Stimulated activated effector memory CD8-positive, alpha-beta T cell treated with anti-CD3 and anti-CD28 coated beads, Interleukin-12 subunit alpha, Interleukin-12 subunit beta, amount 100 ng/mL, for 72 hours (primary cell): ENCODE measurements around the gene FARP2.

Source experiments
- ATAC-seq: fragments of 150-1000 bp; cut with Tn5 transposase; 2 replicates; pipeline ENCODE4 v1.10.0; 2021
- DNase-seq, 2 donors: peaks; one replicate each; pipeline ENCODE4 v3.0.0; 2021 to 2022; ENCODE audit warnings: low spot score in 2 of 2
- H3K27ac Mint-ChIP-seq: one replicate; pipeline ENCODE4 v1.8.0; 2022; ENCODE audit warnings: mild to moderate bottlenecking, mixed read lengths
- H3K36me3 Mint-ChIP-seq: one replicate; pipeline ENCODE4 v1.8.0; 2022; ENCODE audit warnings: mild to moderate bottlenecking, mixed read lengths
- H3K4me1 Mint-ChIP-seq: one replicate; pipeline ENCODE4 v1.8.0; 2022; ENCODE audit warnings: mixed read lengths
- H3K4me3 Mint-ChIP-seq: one replicate; pipeline ENCODE4 v1.8.0; 2022; ENCODE audit warnings: mild to moderate bottlenecking, mixed read lengths
- H3K9me3 Mint-ChIP-seq: one replicate; pipeline ENCODE4 v1.8.0; 2022; ENCODE audit warnings: mixed read lengths

FARP2 gene

DNA sequence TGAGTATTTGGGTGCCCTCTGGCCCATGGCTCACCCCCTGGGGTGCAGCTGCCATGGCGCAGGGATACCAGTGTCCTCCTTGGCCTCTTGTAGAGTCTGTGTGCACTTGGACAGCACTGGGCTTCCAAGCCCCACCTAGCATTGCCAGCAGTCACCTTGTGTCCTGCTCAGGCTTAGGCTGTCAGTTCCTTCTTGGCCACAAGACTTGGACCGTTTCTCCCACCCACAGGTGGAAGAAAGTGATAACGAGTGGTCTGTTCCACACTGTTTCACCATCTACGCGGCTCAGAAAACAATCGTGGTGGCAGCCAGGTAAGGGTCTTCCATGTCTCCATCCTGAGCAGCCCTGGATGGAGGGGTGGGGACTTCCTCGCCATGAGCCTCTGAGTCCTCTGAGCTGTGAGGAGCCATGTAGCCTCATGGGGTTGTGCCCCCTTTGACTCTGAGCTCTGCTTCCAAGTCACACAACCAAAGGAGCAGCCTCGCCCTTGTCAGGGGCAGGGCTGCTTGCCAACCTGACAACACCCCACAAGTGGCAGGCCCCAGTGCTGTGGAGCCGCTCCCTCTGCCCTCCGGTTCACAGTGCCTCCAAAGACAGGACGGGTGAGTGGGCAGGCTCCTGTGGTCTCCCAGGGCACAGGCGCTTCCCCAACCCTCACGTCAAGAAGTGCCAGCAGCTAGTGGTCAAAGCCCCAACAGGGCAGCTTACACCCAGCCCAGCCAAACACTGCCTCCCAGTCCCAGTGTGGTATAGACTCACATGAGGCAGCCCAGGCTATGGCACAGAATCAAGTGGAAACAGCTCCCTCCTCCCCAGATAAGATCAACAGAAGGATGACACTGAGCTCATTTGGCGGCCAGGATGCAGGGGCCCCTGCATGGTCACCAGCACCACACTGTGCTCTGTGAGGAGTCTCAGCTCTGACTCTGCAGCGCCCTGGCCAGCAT is 133.9 kb downstream of the FARP2 start:
- peak; percentile 31 for ATAC-seq
- Mint-ChIP-seq H3K4me1 (peaks cover 15% of the 10 kb centered on the region), H3K9me3 (no peaks in the 10 kb centered on the region), H3K36me3 (peaks cover 27% of the 10 kb centered on the region), H3K4me3 (no peak overlapping the region), H3K27ac (no peak overlapping the region)
- DNase-seq = no peak

DNA sequence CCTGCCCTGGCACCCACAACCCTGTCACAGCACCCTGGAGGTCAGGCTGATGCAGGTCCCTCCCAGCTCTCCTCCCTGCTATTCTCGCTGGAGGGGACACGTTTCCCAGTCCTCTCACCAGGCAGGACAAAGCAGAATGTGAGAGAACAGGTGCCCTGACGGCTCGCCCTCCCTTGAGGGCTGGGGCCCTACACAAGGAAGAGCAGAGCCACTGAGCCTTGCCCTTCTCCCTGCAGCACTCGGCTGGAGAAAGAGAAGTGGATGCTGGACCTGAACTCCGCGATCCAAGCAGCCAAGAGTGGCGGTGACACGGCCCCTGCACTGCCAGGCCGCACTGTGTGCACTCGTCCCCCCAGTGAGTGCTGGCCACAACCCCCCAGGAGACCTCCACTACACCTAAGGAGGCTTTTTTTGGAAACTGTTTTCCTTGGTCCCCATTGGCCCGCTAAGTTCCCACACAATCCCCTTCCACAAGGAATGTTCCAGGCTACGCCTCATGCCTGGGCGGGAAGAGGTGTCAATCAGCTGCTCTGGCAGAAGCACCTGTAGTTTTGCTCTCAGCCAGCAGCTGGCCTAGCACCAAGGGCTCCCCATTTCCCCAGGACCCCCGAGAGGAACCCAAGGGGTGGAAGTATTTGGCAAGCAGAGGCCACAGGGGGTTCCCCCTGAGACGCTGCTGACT is 134.9 kb downstream of the FARP2 start:
- Mint-ChIP-seq H3K4me3 (no peak overlapping the region), H3K36me3 (peaks cover 25% of the 10 kb centered on the region), H3K4me1 (peaks cover 15% of the 10 kb centered on the region), H3K27ac (no peak overlapping the region), H3K9me3 (no peaks in the 10 kb centered on the region)
- no peak for ATAC-seq
- no peak for DNase-seq

DNA sequence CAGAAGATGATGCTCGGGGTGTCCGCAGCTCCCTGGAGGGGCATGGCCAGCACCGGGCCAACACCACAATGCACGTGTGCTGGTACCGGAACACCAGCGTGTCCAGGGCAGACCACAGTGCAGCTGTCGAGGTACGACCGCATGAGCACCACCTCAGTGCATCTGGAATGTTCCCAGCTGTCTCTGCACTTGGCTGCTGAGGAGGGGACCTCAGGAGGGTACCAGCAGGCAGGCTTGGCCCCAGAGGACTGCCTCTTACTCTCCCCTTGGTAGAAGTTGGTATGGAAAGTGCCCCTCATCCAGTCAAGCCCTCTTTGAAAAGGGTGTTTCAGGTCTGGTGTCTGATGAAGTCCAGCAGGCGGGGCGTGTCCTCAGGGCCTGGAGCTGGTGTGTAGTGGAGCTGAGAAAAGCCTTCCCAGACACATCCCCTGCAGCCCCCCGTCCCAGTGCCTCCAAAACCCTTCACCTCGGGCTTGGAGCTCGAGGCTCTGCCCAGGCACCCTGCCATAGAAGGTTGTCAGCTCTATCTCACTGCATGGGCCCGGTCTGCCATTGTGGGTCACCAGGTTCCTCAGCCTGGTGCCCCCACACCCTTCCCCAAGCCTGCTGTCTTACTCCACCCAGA is 135.6 kb downstream of the FARP2 start:
- Mint-ChIP-seq H3K4me1 (peaks cover 15% of the 10 kb centered on the region), H3K36me3 (peaks cover 31% of the 10 kb centered on the region), H3K27ac (no peak overlapping the region), H3K9me3 (no peaks in the 10 kb centered on the region), H3K4me3 (no peak overlapping the region)
- no peak for DNase-seq
- no peak for ATAC-seq

DNA sequence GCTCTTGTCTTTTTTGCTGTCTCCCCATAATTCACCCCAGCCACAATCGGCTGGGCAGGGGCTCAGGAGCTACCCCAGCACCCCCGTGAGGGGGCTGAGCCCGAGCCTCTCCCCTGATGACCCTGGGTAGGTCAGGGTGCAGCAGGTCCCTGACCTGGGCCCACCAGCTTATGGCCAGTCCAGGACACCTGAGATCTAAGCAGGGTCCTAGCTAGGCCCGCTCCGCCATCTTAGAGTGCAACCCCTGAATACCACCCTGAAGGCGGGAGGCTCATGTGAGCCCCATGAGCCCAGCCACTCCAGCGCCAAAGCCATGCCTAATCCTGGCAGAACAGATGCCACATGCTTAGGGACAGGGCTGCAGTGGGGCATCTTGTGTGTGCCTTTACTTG is 136.1 kb downstream of the FARP2 start:
- H3K4me1 Mint-ChIP-seq = peaks cover 15% of the 10 kb centered on the region
- H3K27ac Mint-ChIP-seq = no peak overlapping the region
- no peak overlapping the region for H3K4me3 Mint-ChIP-seq
- no peaks in the 10 kb centered on the region for H3K9me3 Mint-ChIP-seq
- ATAC-seq (no peak), DNase-seq (no peak)
- H3K36me3 Mint-ChIP-seq = peaks cover 35% of the 10 kb centered on the region

DNA sequence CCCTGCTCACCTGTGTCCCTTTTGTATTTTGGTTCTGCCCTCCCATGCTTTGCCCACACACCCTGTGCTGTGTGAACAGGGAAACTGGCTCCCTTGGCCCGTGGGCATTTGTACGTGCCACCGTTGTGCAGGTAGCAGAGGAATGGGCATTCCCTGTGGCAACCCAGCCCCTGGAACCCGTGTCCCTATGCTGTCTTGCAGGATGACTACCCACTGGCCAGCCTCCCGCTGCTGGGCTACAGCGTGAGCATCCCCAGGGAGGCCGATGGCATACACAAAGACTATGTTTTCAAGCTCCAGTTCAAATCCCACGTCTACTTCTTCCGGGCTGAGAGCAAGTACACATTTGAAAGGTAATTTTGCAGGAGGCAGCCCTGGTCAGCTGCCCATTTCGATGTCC is 137.0 kb downstream of the FARP2 start:
- Mint-ChIP-seq H3K4me1 (peaks cover 15% of the 10 kb centered on the region), H3K36me3 (peaks cover 37% of the 10 kb centered on the region), H3K9me3 (no peaks in the 10 kb centered on the region), H3K27ac (peak overlapping the region; percentile 40), H3K4me3 (no peak overlapping the region)
- DNase-seq (no peak), ATAC-seq (no peak)

DNA sequence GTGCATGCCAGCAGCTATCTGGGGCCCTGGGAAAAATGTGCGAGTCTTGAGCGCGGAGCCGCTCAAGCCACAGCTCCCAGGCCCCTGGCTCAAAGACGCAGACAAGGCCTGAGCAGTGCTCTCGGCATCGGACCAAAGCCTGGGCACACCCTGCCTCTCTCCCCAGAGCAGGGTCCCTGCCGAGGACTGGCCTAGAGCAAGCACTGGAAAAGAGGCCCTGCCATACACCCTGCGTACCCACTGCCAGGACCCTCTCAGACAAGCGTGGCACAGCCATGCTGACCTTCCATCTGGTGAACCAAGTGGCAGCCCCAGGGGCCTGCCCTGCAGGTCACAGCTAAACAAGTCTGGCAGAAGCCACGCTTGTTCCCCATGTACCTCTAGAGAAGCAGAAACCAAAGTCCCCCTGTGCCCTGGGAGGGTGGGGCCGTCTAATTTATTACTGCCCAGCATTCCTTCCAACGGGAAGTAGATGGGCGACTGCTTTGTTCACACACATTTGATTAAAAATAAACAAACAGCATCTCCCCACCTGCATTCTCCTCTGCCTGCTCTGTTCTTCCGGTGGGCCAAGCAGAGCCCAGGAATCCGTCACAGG is 138.3 kb downstream of the FARP2 start:
- no peaks in the 10 kb centered on the region for H3K9me3 Mint-ChIP-seq
- no peak overlapping the region for H3K4me3 Mint-ChIP-seq
- ATAC-seq = no peak
- no peak for DNase-seq
- H3K36me3 Mint-ChIP-seq = peaks cover 37% of the 10 kb centered on the region
- H3K27ac Mint-ChIP-seq = no peak overlapping the region
- H3K4me1 Mint-ChIP-seq = peaks cover 15% of the 10 kb centered on the region

DNA sequence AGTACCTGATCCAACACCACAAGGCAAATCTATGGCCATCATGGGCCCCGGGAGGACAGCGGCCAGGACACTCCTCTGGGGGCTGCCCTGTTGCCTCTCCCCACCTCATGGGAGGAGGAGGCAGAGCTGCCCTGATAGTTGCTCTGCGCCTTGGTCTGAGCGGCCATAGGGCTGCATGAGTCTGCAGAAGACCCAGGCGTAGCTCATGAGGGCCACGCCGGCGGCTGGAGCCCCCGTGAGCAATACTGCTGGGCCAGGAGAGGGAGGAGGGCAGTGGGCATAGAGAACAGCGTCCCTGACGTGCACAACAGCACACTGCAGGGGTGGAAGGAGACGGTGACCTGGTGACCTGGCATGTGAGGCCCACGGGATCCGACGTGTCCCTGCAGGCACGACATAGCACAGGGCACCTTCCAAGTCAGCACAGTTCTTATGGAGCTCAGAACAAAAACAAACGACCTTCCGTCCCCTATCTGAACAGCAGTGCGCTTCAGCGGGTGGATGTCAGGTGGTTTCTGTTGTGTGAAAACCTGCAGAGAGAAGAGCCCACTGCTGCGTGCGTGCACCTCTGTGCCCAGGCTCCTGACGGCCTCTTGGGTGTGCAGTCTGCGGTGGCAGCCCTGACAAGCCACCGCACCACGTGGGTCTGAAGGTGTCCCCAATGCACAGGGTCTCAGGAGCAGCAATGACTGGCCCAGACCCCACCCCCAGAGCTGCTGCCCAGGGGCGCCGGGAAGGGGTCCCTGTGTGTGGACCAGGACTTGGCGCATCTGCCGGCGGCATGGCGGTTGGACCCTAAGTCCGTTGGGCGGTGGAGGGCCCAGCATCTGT is 139.3 kb downstream of the FARP2 start:
- Mint-ChIP-seq H3K9me3 (no peaks in the 10 kb centered on the region), H3K4me3 (no peak overlapping the region), H3K27ac (no peak overlapping the region), H3K4me1 (peaks cover 13% of the 10 kb centered on the region), H3K36me3 (peaks cover 35% of the 10 kb centered on the region)
- DNase-seq = no peak
- no peak for ATAC-seq

DNA sequence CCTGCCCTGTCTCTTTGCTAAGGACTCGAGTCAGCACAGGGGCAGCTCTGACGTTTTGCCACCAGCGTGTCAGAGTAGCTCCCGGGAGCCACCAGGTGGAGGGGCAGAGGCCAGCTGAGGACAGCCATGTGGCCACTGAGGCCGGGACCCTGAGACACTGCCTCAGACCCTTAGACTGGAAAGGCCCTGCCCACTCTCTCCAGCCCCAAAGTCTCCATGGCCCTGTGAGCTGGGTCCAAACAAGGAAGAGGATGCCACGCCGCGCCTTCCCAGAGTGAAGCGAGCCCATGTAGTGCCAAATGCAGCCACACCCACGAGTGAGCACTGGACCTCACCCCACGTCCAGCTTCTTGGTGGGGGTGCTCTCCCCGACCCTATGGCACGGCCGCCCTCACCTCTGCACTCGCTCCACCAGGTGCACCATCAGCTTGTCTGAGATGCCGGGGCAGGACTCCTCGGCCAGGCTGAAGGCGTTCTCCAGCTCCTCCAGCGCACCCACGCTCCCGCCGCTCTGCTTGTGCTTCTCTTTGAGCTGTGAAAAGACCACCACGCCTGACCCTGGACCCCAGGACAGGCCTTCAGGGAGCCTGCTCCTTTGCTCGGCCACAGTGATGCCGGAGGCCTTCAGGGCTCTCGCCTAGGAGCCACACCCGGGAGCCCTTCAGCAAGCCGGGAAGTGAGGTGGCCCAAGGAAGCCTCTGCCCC is 140.1 kb downstream of the FARP2 start:
- ATAC-seq = no peak
- no peak overlapping the region for H3K4me3 Mint-ChIP-seq
- peaks cover 32% of the 10 kb centered on the region for H3K36me3 Mint-ChIP-seq
- peaks cover 6% of the 10 kb centered on the region for H3K4me1 Mint-ChIP-seq
- DNase-seq = no peak
- H3K9me3 Mint-ChIP-seq = no peaks in the 10 kb centered on the region
- H3K27ac Mint-ChIP-seq = no peak overlapping the region

DNA sequence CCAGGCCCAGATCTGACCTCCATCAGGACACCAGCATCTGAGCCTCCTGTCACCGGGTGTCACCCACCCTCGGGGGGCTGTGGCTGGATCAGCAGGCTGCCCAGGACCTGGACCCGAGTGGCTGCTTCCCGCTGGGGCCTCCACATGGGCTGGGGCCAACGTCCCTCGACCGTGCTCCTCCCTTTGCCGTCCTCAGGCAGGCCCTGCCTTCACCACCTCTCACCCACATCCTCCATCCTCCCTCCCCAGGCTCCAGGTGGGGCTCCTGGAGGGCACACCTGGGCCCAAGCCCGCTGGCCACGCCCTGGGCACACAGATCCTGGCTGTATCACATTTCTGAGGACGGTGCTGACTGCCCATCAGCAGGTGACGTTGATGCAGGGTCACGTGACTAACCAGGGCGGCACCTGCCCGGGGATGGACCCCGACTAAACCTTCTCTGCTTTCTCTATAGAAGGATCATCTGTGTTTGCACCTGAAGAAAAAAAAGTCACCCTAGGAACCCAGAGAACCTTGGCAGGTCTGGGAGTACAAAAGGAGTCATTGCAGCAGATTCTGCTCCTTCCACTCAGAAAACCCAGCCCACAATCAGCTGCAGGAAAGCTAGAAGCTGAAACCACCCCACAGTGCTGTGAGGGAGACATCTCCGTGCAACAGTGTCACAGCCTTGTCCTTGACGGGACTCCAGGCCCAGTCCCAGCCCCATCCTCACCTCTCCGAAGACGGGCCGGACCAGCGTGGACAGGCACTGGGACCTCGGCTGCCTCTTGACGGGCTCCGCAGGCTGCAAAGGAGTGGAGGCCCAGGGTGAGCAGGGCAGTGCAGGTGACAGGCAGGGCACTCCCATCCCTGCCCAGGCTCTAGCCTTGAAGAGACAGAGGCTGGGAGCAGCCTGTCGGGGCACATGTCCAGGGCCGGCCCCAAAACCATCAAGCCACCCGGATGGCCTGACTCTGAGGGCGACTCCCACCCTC is 141.1 kb downstream of the FARP2 start:
- Mint-ChIP-seq H3K4me3 (no peak overlapping the region), H3K4me1 (peaks cover 4% of the 10 kb centered on the region), H3K27ac (peak overlapping the region; percentile 60), H3K36me3 (peaks cover 32% of the 10 kb centered on the region), H3K9me3 (no peaks in the 10 kb centered on the region)
- DNase-seq = no peak
- ATAC-seq = no peak

DNA sequence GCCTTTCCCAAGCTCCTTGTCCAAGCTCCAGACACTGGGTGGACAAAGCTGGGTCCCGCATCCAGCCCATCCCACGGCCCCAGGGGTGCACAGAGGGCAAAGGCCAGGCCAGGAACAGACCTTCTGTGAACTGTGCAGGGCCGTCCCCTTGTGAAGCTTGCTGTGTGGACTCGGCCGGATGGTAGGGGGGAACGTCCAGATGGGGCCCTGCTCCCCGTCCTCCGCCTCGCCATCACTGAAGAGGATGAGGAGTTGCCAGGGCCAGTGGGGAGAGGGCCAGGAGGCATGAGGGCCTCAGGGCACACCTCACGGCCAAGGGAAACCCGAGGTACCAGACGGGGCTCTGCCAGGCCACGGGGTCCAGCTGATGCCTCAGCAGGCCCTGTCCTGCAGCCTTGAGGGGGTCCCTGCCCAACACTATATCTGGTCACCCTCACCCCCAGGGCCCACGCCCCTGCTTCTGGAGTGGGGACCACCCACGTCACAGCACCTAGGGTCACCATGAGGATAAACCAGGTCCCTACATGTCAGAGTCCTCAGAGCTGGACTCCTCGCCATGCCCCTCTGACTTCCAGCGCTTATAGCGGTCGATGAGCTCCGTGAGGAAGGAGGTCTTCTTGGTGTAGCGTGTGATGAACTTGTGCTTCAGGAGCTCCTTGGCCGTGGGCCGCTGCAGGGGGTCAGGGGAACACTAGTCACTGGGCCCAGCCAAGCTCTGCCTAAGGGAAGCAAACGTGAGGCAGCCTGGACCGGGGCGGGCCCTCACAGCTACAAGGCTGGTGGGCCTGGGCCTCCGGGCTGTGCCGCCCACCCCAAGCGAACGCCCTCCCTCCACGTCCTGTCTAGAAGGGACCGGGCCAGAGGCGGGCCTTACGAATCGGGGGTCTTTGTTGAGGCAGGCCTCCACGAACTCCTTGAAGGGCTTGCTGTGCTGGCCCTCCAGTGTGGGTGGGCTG is 142.3 kb downstream of the FARP2 start:
- Mint-ChIP-seq H3K27ac (peak overlapping the region; percentile 60), H3K4me1 (no peaks in the 10 kb centered on the region), H3K9me3 (no peaks in the 10 kb centered on the region), H3K36me3 (peaks cover 26% of the 10 kb centered on the region), H3K4me3 (no peak overlapping the region)
- DNase-seq (no peak), ATAC-seq (no peak)

DNA sequence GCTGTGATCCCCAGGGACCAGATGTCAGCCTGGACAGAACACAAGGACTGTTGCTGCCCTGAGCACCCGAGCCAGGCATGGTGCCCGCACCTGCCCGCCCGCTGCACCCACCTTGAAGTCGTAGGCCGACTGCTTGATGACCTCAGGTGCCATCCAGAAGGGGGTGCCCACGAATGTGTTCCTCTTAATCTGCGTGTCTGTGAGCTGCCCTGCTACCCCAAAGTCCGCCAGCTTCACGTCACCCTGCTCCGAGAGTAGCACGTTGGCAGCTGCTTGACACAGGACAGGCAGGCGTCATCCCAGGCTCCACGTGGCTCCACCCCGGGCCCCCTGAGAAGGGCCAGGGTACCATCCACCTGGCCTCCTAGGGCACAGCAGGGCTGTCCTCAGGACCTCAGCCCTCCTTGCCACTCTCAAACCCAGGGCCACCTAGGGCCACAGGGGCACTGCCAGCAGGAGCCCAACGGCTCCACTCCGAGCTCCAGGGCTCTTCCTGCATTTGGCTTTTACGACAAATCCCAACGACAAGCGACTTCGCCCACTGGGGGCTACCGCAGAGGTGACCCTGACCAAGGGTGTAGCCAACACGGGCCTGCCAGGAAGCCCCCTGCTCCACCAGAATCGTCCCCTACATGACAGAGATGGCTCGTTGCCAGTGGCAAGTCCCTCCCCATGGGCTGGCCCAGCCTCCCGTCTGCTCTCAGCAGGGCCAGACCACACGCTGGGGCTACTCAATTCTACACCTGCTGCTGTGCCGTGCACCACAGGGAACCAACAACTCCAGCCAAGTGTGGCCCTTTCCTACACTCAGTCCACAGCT is 143.3 kb downstream of the FARP2 start:
- ATAC-seq (no peak), DNase-seq (no peak)
- Mint-ChIP-seq H3K9me3 (no peaks in the 10 kb centered on the region), H3K4me1 (no peaks in the 10 kb centered on the region), H3K27ac (no peak overlapping the region), H3K4me3 (no peak overlapping the region), H3K36me3 (peaks cover 24% of the 10 kb centered on the region)

DNA sequence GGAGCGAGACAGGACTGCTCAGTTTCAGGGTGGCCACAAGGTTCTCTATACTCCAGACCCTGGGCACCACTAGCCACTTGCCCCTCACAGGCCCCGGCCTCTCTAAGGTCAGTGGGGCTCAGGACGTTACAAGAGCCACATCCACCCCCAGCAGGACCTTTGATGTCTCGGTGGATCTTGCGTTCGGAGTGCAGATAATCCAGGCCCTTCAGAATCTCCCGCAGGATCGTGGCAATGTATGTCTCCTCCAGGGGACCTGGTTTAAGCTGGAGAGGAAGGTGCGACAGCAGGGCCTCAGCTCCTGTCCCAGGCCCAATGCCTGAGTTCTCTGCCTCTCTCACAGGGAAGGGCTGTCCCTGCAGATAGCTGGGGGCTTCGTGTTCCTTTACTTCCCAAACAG is 143.9 kb downstream of the FARP2 start:
- peaks cover 22% of the 10 kb centered on the region for H3K36me3 Mint-ChIP-seq
- H3K9me3 Mint-ChIP-seq = no peaks in the 10 kb centered on the region
- no peak overlapping the region for H3K4me3 Mint-ChIP-seq
- ATAC-seq = no peak
- no peak overlapping the region for H3K27ac Mint-ChIP-seq
- DNase-seq = no peak
- H3K4me1 Mint-ChIP-seq = peaks cover 4% of the 10 kb centered on the region
